HL-60 (cell line): Measurements from ENCODE around the gene TRDN.

Source experiments
- GABPA ChIP-seq: IDR thresholded peaks from 2 replicates; pipeline ENCODE4 v1.6.1; 2012; ENCODE audit warnings: low read depth
- POLR2AphosphoS5 ChIP-seq: IDR thresholded peaks from 2 replicates; pipeline ENCODE4 v1.6.1; 2012; ENCODE audit warnings: low read depth
- REST ChIP-seq: IDR thresholded peaks from 2 replicates; pipeline ENCODE4 v1.6.1; 2012; ENCODE audit warnings: low read depth; ENCODE audit not compliant: insufficient replicate concordance
- TF ChIP-seq, protein P1 (sequence below): IDR thresholded peaks from one replicate; pipeline ENCODE4 v1.5.1; 2011; ENCODE audit warnings: low read length, control low read depth, inconsistent platforms; ENCODE audit not compliant: insufficient read depth

DNA sequence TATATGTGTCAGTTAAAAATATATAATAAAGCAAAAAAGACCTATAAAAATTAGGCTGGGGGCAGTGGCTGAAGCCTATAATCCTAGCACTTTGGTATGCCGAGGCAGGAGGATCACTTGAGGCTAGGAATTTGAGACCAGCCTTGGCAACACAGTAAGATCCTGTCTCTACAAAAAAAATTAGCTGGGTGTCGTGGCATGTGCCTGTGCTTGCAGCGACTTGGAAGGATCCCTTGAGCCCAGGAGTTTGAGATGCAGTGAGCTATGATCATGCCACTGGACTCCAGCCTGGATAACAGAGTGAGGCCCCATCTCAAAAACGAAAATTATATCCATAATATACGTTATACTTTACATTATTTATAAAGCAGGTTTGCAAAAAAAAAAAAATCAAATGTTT is 20.7 kb downstream of the TRDN start:
- TF ChIP-seq, protein P1, sequence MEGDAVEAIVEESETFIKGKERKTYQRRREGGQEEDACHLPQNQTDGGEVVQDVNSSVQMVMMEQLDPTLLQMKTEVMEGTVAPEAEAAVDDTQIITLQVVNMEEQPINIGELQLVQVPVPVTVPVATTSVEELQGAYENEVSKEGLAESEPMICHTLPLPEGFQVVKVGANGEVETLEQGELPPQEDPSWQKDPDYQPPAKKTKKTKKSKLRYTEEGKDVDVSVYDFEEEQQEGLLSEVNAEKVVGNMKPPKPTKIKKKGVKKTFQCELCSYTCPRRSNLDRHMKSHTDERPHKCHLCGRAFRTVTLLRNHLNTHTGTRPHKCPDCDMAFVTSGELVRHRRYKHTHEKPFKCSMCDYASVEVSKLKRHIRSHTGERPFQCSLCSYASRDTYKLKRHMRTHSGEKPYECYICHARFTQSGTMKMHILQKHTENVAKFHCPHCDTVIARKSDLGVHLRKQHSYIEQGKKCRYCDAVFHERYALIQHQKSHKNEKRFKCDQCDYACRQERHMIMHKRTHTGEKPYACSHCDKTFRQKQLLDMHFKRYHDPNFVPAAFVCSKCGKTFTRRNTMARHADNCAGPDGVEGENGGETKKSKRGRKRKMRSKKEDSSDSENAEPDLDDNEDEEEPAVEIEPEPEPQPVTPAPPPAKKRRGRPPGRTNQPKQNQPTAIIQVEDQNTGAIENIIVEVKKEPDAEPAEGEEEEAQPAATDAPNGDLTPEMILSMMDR = no peak
- no peak for TF ChIP-seq REST
- no peak for TF ChIP-seq POLR2AphosphoS5
- no peak for TF ChIP-seq GABPA
